ENCODE data around the gene PDHB.

PDHB gene

GRCh38 chr3:58394339-58394738, 39.3 kb downstream of the PDHB start:
- no peak for DNase-seq

GRCh38 chr3:58392181-58392580, 41.5 kb downstream of the PDHB start:
- no peak for DNase-seq

- no peak for DNase-seq
Measured at GRCh38 chr3:58391156-58391865, 42.3 kb downstream of the PDHB start.

- peak; percentile 76 for DNase-seq
Measured at GRCh38 chr3:58388550-58389091, 45.0 kb downstream of the PDHB start.

GRCh38 chr3:58387650-58388546, 45.7 kb downstream of the PDHB start:
- no peak for DNase-seq

GRCh38 chr3:58386626-58387365, 46.8 kb downstream of the PDHB start:
- DNase-seq, result no peak

- peak; percentile 43 for DNase-seq
Measured at GRCh38 chr3:58384381-58385090, 49.1 kb downstream of the PDHB start.

- DNase-seq, result peak; percentile 59
Measured at GRCh38 chr3:58383904-58384303, 49.7 kb downstream of the PDHB start.

- DNase-seq, result no peak
Measured at GRCh38 chr3:58383476-58383875, 50.2 kb downstream of the PDHB start.

- DNase-seq, result no peak
Measured at GRCh38 chr3:58379351-58380073, 54.1 kb downstream of the PDHB start.

GRCh38 chr3:58377750-58378149, 55.9 kb downstream of the PDHB start:
- DNase-seq, result no peak

Measured in eye (tissue), 1 donor.